K562 (cell line): ENCODE measurements around the gene LRRC8E. TPM values are rescaled to one million over a fixed set of nuclear protein-coding genes. Genes with fewer than 3 reads are reported as not detected.
A peak's percentile ranks its signal among the peaks of the same experiment; 100 is the strongest.

Experiments
- CHD2 ChIP-seq: IDR thresholded peaks from 2 replicates; pipeline ENCODE4 v1.6.1; 2011; ENCODE audit warnings: low read depth, low read length
- DNMT1 ChIP-seq: fragments of 450-650 bp; IDR thresholded peaks from 2 replicates; pipeline ENCODE4 v1.6.1; 2016; ENCODE audit warnings: antibody characterized with exemption, mild to moderate bottlenecking
- EGR1 ChIP-seq: fragments of 450-650 bp; conservative IDR thresholded peaks from 2 replicates; pipeline ENCODE4 v1.6.1; 2017; ENCODE audit warnings: mild to moderate bottlenecking
- SMARCC2 ChIP-seq: fragments of 450-650 bp; IDR thresholded peaks from 2 replicates; pipeline ENCODE4 v1.6.1; 2017; ENCODE audit warnings: antibody characterized with exemption, moderate library complexity, mild to moderate bottlenecking, low read depth
- TCF3 ChIP-seq: sonication (generic); formaldehyde crosslinking; IDR thresholded peaks from 2 replicates; pipeline ENCODE4 v1.4.0; 2020; ENCODE audit warnings: mild to moderate bottlenecking, missing genetic modification reagents
- U2AF1 ChIP-seq: fragments of 200-400 bp; formaldehyde crosslinking; optimal IDR thresholded peaks from 2 replicates; pipeline ENCODE3; 2017; ENCODE audit warnings: mild to moderate bottlenecking, low read depth, low read length, moderate library complexity
- ZBTB40 ChIP-seq, 2 experiments: fragments of 450-650 bp in 1 of 2; sonication (generic) in 1 of 2; formaldehyde crosslinking in 1 of 2; IDR thresholded peaks; 2 replicates each; pipeline versions ENCODE4 v1.7.1 to v1.9.0; 2016 to 2022; ENCODE audit warnings: inconsistent platforms in 1 of 2, mild to moderate bottlenecking in 1 of 2, missing genetic modification reagents in 1 of 2
- ZNF444 ChIP-seq: fragments of 250-450 bp; sonication (Bioruptor Pico); IDR thresholded peaks from 2 replicates; pipeline ENCODE4 v1.4.0; 2020; ENCODE audit warnings: mild to moderate bottlenecking, moderate library complexity
- polyA plus RNA-seq, 8 experiments: library from polyadenylated mRNA; depleted of rRNA in 4 of 8; stranded (reverse) in 5 of 8; unstranded in 3 of 8; fragments of >200 nt; fragmentation: Nextera tagmentation in 2 of 8; fragmentation: Illumina TruSeq in 1 of 8; extraction: Ambion mirVana in 2 of 8; extraction: Trizol in 1 of 8; gene quantifications; 2 replicates each; pipeline versions ENCODE4 v1.2.1 to v1.2.3, GENCODE V29; 2011 to 2014; ENCODE audit warnings: inconsistent platforms in 1 of 8, missing spikeins in 1 of 8
- total RNA-seq, 7 experiments: library from RNA; depleted of rRNA in 6 of 7; stranded (reverse); fragments of >200 nt in 6 of 7; fragmentation: Illumina TruSeq in 2 of 7; extraction: Trizol in 2 of 7; gene quantifications; 2 replicates each; pipeline versions ENCODE4 v1.2.1 to v1.2.3, GENCODE V29; 2011 to 2021; ENCODE audit warnings: low replicate concordance in 1 of 7
- TF ChIP-seq, protein P1 (sequence below): IDR thresholded peaks from 3 replicates; pipeline ENCODE4 v1.6.1; 2011; ENCODE audit warnings: borderline replicate concordance, mild to moderate bottlenecking, moderate library complexity; ENCODE audit not compliant: insufficient read length; ENCODE audit errors: extremely low read depth
- TF ChIP-seq, protein P2 (sequence below): fragments of 250-450 bp; sonication (Bioruptor Pico); IDR thresholded peaks from 2 replicates; pipeline ENCODE4 v1.8.0; 2022; ENCODE audit warnings: moderate library complexity, mild to moderate bottlenecking, inconsistent platforms

Gene LRRC8E
- total and polyA plus RNA-seq, 9 of the 15 experiments (the other 6 are each of a cell fraction or from before 2014, with no cell fraction given): 0.08 to 5.7 (median 3.5) TPM; not detected in 1

DNA sequence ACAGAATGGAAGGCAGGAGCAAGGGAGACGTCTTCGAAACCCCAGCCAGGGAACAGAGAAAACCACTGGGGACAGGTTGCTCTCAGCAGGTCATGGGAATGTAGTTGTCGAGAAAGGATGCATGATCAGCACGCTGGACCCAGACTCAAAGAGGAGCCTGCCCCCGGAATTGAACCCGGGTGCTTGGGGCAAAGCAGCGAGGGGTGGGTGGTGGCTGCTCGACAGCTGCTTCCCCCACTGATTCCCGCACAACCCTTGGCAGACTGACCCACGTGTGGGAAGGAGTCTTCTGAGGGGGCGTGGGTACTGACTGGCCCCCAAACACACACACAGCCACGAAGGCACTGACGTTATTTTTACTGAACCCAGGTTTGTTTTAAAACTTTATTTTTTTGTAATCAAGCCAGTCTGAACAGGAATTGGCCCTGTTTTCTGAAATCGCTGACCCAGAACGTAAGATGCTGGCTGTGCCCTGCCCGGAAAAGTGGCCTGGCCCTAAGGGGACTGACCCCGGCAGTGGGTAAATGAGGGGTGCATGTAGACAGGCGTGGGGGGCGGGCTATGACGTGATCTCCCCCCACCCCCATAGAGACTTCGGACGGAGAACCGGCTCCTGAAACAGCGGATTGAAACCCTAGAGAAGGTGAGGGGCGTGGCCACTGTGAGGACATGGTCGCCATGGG, 32.7 kb upstream of the LRRC8E start (continued):
- TF ChIP-seq ZBTB40 (IDR thresholded peaks at IDR 0.05) (peak; percentile 26; the same call in 1 of the 2 replicates), ZBTB40 (CRISPR knock-in tag; IDR thresholded peaks at IDR 0.05) (no peak), U2AF1 (no peak), CHD2 (no peak), EGR1 (0 out of 2 replicates have a peak, but pooled peaks have one; percentile 9), SMARCC2 (no peak), DNMT1 (no peak), ZNF444 (CRISPR knock-in tag) (no peak), TCF3 (no peak)
- TF ChIP-seq, protein P1, sequence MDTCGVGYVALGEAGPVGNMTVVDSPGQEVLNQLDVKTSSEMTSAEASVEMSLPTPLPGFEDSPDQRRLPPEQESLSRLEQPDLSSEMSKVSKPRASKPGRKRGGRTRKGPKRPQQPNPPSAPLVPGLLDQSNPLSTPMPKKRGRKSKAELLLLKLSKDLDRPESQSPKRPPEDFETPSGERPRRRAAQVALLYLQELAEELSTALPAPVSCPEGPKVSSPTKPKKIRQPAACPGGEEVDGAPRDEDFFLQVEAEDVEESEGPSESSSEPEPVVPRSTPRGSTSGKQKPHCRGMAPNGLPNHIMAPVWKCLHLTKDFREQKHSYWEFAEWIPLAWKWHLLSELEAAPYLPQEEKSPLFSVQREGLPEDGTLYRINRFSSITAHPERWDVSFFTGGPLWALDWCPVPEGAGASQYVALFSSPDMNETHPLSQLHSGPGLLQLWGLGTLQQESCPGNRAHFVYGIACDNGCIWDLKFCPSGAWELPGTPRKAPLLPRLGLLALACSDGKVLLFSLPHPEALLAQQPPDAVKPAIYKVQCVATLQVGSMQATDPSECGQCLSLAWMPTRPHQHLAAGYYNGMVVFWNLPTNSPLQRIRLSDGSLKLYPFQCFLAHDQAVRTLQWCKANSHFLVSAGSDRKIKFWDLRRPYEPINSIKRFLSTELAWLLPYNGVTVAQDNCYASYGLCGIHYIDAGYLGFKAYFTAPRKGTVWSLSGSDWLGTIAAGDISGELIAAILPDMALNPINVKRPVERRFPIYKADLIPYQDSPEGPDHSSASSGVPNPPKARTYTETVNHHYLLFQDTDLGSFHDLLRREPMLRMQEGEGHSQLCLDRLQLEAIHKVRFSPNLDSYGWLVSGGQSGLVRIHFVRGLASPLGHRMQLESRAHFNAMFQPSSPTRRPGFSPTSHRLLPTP: no peak
- TF ChIP-seq, protein P2, sequence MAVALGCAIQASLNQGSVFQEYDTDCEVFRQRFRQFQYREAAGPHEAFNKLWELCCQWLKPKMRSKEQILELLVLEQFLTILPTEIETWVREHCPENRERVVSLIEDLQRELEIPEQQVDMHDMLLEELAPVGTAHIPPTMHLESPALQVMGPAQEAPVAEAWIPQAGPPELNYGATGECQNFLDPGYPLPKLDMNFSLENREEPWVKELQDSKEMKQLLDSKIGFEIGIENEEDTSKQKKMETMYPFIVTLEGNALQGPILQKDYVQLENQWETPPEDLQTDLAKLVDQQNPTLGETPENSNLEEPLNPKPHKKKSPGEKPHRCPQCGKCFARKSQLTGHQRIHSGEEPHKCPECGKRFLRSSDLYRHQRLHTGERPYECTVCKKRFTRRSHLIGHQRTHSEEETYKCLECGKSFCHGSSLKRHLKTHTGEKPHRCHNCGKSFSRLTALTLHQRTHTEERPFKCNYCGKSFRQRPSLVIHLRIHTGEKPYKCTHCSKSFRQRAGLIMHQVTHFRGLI (CRISPR knock-in tag): no peak
